ENCODE data around the gene RAPGEFL1. TPM values are rescaled to one million over a fixed set of nuclear protein-coding genes. Genes with fewer than 3 reads are reported as not detected.

RAPGEFL1 gene
- total RNA-seq, 2 experiments from 2014 or later, result 3.8 to 5.4 TPM

DNA sequence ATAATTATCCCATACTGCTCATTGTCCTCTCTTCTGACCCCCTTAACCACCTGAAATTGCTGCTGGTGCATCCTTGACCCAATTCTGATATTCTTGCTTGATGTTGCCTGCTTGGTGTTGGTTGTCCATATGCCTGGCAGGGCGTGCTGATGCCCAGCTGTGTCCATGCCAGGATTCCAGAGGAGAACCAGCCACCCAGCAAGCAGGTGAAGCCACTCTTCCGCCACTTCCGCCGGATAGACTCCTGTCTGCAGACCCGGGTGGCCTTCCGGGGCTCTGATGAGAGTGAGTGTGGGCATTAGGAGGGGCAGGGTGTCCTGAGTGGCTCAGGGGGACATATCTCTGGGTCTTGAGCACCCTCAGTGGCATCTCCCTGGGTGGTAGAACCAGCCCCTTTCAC is 11.4 kb downstream of the RAPGEFL1 start:
- CTCF ChIA-PET, result interaction anchor here (0.7 to 7.8 kb wide), 10 partner anchors 9 to 154 kb away, joined by 3 to 78 read pairs (median 4); partner anchors contain the start of gene RAPGEFL1
- peaks cover 9% of the 10 kb centered on the region for H3K4me1 Mint-ChIP-seq (ENCODE audit: low read depth)
- intact Hi-C loops (cut with micrococcal nuclease), result no loop called here
- no peaks in the 10 kb centered on the region for H3K27me3 Mint-ChIP-seq
- no peaks in the 10 kb centered on the region for H3K36me3 Mint-ChIP-seq (ENCODE audit: low read depth)
- H3K4me3 Mint-ChIP-seq, result no peak overlapping the region
- POLR2A ChIA-PET, result interaction anchor here (0.6 to 0.9 kb wide), 3 partner anchors 10 to 46 kb away, joined by 3 read pairs; no protein-coding TSS in a partner anchor
- ATAC-seq (no peak), DNase-seq (no peak)
- TF ChIP-seq, protein P1, sequence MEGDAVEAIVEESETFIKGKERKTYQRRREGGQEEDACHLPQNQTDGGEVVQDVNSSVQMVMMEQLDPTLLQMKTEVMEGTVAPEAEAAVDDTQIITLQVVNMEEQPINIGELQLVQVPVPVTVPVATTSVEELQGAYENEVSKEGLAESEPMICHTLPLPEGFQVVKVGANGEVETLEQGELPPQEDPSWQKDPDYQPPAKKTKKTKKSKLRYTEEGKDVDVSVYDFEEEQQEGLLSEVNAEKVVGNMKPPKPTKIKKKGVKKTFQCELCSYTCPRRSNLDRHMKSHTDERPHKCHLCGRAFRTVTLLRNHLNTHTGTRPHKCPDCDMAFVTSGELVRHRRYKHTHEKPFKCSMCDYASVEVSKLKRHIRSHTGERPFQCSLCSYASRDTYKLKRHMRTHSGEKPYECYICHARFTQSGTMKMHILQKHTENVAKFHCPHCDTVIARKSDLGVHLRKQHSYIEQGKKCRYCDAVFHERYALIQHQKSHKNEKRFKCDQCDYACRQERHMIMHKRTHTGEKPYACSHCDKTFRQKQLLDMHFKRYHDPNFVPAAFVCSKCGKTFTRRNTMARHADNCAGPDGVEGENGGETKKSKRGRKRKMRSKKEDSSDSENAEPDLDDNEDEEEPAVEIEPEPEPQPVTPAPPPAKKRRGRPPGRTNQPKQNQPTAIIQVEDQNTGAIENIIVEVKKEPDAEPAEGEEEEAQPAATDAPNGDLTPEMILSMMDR (IDR thresholded peaks at IDR 0.05), result no peak
- no peaks in the 10 kb centered on the region for H3K9me3 Mint-ChIP-seq
- no peak overlapping the region for H3K27ac Mint-ChIP-seq

DNA sequence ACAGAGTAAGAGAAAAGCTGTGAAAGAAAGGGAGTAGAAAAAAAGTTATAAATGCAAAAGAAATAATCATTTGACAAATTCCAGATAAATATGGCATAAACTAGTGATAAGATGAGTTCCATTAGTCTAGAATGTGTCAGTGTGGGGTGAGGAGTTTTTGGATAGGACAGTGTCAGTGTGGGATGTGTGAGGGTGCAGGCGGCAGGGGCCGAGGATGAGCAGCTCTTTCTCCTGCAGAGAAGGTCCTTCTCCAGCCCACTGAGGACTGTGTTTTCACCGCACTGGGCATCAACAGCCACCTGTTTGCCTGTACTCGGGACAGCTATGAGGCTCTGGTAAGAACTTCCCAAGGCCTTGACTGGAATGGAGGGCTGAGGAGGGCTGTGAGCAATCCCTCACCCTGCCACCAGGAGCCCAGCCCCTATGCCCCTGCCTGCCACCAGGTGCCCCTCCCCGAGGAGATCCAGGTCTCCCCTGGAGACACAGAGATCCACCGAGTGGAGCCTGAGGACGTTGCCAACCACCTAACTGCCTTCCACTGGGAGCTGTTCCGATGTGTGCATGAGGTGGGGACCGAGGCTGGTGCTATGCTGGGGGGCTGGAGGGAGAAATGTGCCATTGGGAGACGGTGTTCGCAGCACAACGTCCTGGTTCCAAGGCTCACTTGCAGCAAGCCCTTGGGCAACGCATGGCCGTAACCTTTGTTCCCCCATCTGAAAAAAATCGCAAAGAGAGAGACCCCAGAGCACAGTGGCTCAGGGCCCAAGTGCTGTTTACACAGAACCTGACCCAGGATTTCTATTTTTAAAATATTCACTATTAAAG is 13.1 kb downstream of the RAPGEFL1 start:
- ATAC-seq (peak; percentile 63), DNase-seq (peak; percentile 54)
- peak overlapping the region; percentile 87 for H3K4me3 Mint-ChIP-seq
- peaks cover 14% of the 10 kb centered on the region for H3K4me1 Mint-ChIP-seq (ENCODE audit: low read depth)
- POLR2A ChIA-PET, result interaction anchor here (0.5 to 1.4 kb wide), 4 partner anchors 28 to 210 kb away, joined by 3 to 5 read pairs (median 3); partner anchors contain the start of genes CASC3 and PSMD3
- intact Hi-C loops (cut with micrococcal nuclease), result no loop called here
- CTCF ChIA-PET, result interaction anchor here (0.6 to 7.8 kb wide), 29 partner anchors 8 to 230 kb away, joined by 3 to 78 read pairs (median 5); partner anchors contain the start of genes CSF3, NR1D1, RAPGEFL1 and WIPF2
- no peaks in the 10 kb centered on the region for H3K36me3 Mint-ChIP-seq (ENCODE audit: low read depth)
- TF ChIP-seq, protein P1 (IDR thresholded peaks at IDR 0.05), result peak; percentile 68
- no peaks in the 10 kb centered on the region for H3K9me3 Mint-ChIP-seq
- H3K27me3 Mint-ChIP-seq, result no peaks in the 10 kb centered on the region
- H3K27ac Mint-ChIP-seq, result no peak overlapping the region

DNA sequence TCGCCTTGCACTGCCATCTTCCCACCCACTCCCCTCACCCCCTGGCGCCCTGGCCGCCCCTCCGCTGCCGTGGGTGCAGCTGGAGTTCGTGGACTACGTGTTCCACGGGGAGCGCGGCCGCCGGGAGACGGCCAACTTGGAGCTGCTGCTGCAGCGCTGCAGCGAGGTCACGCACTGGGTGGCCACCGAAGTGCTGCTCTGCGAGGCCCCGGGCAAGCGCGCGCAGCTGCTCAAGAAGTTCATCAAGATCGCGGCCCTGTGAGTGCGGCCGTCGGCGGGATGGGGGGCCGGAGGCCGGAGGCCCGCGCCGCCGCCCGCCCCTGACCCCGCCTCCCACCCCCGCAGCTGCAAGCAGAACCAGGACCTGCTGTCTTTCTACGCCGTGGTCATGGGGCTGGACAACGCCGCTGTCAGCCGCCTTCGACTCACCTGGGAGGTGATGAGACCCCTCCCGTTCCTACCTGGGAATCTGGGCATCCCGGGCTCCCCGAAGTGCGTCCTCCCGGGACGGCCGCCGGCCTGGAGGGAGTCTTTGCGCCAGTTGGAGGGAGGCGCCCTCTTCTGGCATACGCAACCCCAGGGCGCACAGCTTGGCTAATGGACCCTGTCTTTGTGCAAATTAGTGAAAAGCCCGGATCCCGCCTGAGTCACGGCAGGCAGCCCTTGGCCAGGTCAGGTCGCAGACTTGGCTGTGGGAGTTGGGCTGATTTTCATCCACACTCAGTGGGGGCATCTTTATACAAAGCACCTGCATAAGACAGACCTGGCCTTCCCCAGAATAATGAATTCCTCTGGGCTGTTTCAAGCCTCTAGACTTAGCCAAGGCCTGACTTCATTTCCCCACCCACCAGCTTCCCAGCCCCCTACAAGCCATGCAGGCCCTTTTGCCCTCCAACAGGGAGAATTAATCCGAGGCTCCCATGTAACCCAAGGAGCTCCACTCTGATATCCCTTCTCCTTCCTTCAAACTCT is 14.3 kb downstream of the RAPGEFL1 start:
- intact Hi-C loops (cut with micrococcal nuclease), result no loop called here
- peak overlapping the region; percentile 79 for H3K27ac Mint-ChIP-seq
- POLR2A ChIA-PET, result interaction anchor here (0.5 to 1.5 kb wide), 7 partner anchors 9 to 211 kb away, joined by 3 to 6 read pairs (median 3); partner anchors contain the start of genes CASC3, PSMD3 and WIPF2

DNA sequence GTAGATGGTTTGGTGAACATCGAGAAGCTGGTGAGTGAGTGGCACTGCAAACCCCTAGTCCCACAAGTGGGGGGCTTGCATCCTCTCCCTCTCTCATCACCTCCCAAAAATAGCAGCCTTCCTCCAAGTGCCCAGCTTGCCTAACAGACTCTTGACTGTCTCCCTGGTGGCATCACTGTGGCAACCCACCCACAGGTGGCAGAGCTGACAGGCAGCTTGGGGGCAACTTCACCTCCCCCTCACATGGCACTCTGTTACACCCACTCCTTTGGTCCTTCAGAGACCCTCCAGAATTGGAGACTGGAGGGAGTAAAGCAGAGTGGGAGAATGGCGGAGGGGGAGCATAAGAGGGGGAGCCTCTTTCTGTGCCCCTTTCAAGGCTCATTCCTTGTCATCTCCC is 15.7 kb downstream of the RAPGEFL1 start:
- intact Hi-C loops (cut with micrococcal nuclease), result no loop called here
- H3K27me3 Mint-ChIP-seq, result no peaks in the 10 kb centered on the region
- no peaks in the 10 kb centered on the region for H3K36me3 Mint-ChIP-seq (ENCODE audit: low read depth)
- ChIA-PET POLR2A (interaction anchor here (1.0 to 1.4 kb wide), 3 partner anchors 9 to 124 kb away, joined by 3 to 6 read pairs (median 3); partner anchors contain the start of gene WIPF2), CTCF (interaction anchor here (1.0 to 7.8 kb wide), 11 partner anchors 9 to 114 kb away, joined by 3 to 78 read pairs (median 17); partner anchors contain the start of genes RAPGEFL1 and WIPF2)
- TF ChIP-seq, protein P1 (IDR thresholded peaks at IDR 0.05), result no peak
- H3K4me1 Mint-ChIP-seq (ENCODE audit: low read depth), result peaks cover 14% of the 10 kb centered on the region
- H3K9me3 Mint-ChIP-seq, result no peaks in the 10 kb centered on the region
- H3K4me3 Mint-ChIP-seq, result no peak overlapping the region
- H3K27ac Mint-ChIP-seq, result no peak overlapping the region
- ATAC-seq (no peak), DNase-seq (no peak)

More for the DNA sequence above, 14.3 kb downstream of the RAPGEFL1 start:
- ATAC-seq, result peak; percentile 82
- H3K4me3 Mint-ChIP-seq, result peak overlapping the region; percentile 87
- no peaks in the 10 kb centered on the region for H3K9me3 Mint-ChIP-seq
- DNase-seq, result peak; percentile 84
- H3K27me3 Mint-ChIP-seq, result no peaks in the 10 kb centered on the region
- CTCF ChIA-PET, result interaction anchor here (0.6 to 7.8 kb wide), 46 partner anchors 10 to 217 kb away, joined by 3 to 78 read pairs (median 4); partner anchors contain the start of genes CASC3, CSF3, MED24 and NR1D1
- TF ChIP-seq, protein P1 (IDR thresholded peaks at IDR 0.05), result peak; percentile 68
- no peaks in the 10 kb centered on the region for H3K36me3 Mint-ChIP-seq (ENCODE audit: low read depth)
- H3K4me1 Mint-ChIP-seq (ENCODE audit: low read depth), result peaks cover 14% of the 10 kb centered on the region
